ENCODE results near the gene ARID3A. TPM values are rescaled to one million over a fixed set of nuclear protein-coding genes. Genes with fewer than 3 reads are reported as not detected.

ARID3A gene
- total and polyA plus RNA-seq, 7 donors: 1.4 to 11.6 (median 3.7) TPM

DNA sequence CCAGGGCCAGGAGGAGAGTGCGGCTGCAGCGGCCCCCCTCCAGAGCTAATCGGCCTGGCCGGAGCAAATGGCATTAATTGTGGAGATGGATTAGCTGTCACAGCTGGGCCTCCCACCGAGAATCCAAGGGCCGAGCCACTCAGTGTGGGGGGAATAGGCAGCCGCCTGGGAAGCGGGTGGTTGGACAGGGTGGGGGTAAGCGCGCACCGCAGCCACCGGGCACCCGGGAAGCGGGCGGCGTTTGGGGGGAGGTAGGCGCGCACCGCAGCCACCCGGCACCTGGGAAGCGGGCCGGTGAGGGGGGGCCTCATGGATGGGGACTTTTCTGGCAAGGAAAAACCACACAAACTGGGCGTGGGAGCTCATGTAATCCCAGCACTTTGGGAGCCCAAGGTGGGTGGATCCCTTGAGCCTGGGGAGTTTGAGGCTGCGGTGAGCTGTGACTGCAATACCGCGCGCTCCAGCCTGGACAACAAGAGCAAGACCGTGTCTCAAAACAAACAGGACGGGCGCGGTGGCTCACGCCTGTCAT lies 22.5 kb upstream of the ARID3A start:
- no peak for DNase-seq
- WGBS, 2 donors: 76 to 79% methylated on average over 32 of the region's 32 CpGs
- Histone ChIP-seq H3K4me1 (no peaks in the 10 kb centered on the region), H3K36me3 (peaks cover 0 to 27% (median 13%) of the 10 kb centered on the region in 4 donors), H3K27ac (no peak overlapping the region), H3K27me3 (no peaks in the 10 kb centered on the region), H3K4me3 (no peak overlapping the region), H3K9me3 (no peaks in the 10 kb centered on the region)
- TF ChIP-seq POLR2AphosphoS5 (IDR thresholded peaks at IDR 0.05): no peak
- TF ChIP-seq, protein P1, sequence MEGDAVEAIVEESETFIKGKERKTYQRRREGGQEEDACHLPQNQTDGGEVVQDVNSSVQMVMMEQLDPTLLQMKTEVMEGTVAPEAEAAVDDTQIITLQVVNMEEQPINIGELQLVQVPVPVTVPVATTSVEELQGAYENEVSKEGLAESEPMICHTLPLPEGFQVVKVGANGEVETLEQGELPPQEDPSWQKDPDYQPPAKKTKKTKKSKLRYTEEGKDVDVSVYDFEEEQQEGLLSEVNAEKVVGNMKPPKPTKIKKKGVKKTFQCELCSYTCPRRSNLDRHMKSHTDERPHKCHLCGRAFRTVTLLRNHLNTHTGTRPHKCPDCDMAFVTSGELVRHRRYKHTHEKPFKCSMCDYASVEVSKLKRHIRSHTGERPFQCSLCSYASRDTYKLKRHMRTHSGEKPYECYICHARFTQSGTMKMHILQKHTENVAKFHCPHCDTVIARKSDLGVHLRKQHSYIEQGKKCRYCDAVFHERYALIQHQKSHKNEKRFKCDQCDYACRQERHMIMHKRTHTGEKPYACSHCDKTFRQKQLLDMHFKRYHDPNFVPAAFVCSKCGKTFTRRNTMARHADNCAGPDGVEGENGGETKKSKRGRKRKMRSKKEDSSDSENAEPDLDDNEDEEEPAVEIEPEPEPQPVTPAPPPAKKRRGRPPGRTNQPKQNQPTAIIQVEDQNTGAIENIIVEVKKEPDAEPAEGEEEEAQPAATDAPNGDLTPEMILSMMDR (IDR thresholded peaks at IDR 0.05): no peak
- no peak for TF ChIP-seq EP300 (IDR thresholded peaks at IDR 0.05)
- intact Hi-C loops (cut with DNase I): no loop called here

- intact Hi-C loops (cut with DNase I): no loop called here
- Histone ChIP-seq H3K4me1 (peaks cover 0 to 4% (median 0%) of the 10 kb centered on the region in 4 donors), H3K9me3 (no peaks in the 10 kb centered on the region), H3K27me3 (no peaks in the 10 kb centered on the region), H3K36me3 (peaks cover 0 to 21% (median 4%) of the 10 kb centered on the region in 4 donors), H3K27ac (no peak overlapping the region), H3K4me3 (no peak overlapping the region)
- DNase-seq: no peak
- TF ChIP-seq, protein P1 (IDR thresholded peaks at IDR 0.05): no peak
- TF ChIP-seq POLR2A (IDR thresholded peaks at IDR 0.05) (no peak), POLR2AphosphoS5 (IDR thresholded peaks at IDR 0.05) (no peak), EP300 (IDR thresholded peaks at IDR 0.05) (no peak)
- 81 to 91% methylated on average over 8 of the region's 8 CpGs for WGBS, 2 donors
These were observed 21.3 kb upstream of the ARID3A start for GRCh38 chr19:904545-904944.

DNA sequence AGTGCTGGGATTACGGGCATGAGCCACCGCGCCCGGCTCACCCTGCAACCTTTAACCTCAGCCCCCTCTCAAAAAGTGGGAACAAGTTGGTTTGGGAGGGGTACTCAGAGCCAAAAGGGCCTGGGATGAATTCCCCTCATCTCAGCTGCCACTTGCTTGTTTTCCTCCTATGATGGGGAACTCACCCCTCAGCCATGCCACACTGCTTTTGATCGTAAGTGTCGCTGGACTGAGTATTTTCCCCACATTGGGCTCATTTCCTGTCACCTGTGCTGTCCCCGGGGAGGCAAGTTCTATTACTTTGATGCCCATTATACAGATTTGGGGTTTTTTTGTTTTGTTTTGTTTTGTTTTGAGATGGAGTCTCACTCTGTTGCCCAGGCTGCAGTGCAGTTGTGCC lies 19.4 kb upstream of the ARID3A start:
- intact Hi-C loops (cut with DNase I): no loop called here
- Histone ChIP-seq H3K36me3 (peaks cover 0 to 11% (median 3%) of the 10 kb centered on the region in 4 donors), H3K9me3 (no peaks in the 10 kb centered on the region), H3K4me3 (no peak overlapping the region), H3K4me1 (peaks cover 0 to 7% (median under 1%) of the 10 kb centered on the region in 4 donors), H3K27ac (no peak overlapping the region), H3K27me3 (no peaks in the 10 kb centered on the region)
- 79 to 97% methylated on average over 7 of the region's 7 CpGs for WGBS, 2 donors
- no peak for TF ChIP-seq POLR2AphosphoS5 (IDR thresholded peaks at IDR 0.05)
- TF ChIP-seq, protein P1 (IDR thresholded peaks at IDR 0.05): no peak
- DNase-seq: no peak

- intact Hi-C loops (cut with DNase I): no loop called here
- WGBS, 2 donors: 65 to 82% methylated on average over 14 of the region's 14 CpGs
- Histone ChIP-seq H3K4me1 (peaks cover 0 to 7% (median 5%) of the 10 kb centered on the region in 4 donors), H3K4me3 (no peak overlapping the region), H3K36me3 (peaks cover 0 to 3% (median 0%) of the 10 kb centered on the region in 4 donors), H3K27me3 (no peaks in the 10 kb centered on the region), H3K9me3 (no peaks in the 10 kb centered on the region), H3K27ac (no peak overlapping the region)
- DNase-seq: no peak
- TF ChIP-seq EP300 (IDR thresholded peaks at IDR 0.05): no peak
- TF ChIP-seq, protein P1 (IDR thresholded peaks at IDR 0.05): no peak
- TF ChIP-seq POLR2A (IDR thresholded peaks at IDR 0.05): no peak
- TF ChIP-seq POLR2AphosphoS5 (IDR thresholded peaks at IDR 0.05): no peak
These were observed 18.5 kb upstream of the ARID3A start for GRCh38 chr19:907183-907853.

Data from sigmoid colon (tissue), 7 donors.